HCEC 1CT (cell line): Measurements from ENCODE around the gene TMEM234.
"Not testable (repeated sequence)": the region's sequence is repeated elsewhere in the genome, so short reads cannot be mapped to it uniquely, and the experiment has no call there.

Source experiments
- DNase-seq: peaks from one replicate; pipeline ENCODE4 v3.0.0-alpha.2; 2017

The TMEM234 gene

DNA sequence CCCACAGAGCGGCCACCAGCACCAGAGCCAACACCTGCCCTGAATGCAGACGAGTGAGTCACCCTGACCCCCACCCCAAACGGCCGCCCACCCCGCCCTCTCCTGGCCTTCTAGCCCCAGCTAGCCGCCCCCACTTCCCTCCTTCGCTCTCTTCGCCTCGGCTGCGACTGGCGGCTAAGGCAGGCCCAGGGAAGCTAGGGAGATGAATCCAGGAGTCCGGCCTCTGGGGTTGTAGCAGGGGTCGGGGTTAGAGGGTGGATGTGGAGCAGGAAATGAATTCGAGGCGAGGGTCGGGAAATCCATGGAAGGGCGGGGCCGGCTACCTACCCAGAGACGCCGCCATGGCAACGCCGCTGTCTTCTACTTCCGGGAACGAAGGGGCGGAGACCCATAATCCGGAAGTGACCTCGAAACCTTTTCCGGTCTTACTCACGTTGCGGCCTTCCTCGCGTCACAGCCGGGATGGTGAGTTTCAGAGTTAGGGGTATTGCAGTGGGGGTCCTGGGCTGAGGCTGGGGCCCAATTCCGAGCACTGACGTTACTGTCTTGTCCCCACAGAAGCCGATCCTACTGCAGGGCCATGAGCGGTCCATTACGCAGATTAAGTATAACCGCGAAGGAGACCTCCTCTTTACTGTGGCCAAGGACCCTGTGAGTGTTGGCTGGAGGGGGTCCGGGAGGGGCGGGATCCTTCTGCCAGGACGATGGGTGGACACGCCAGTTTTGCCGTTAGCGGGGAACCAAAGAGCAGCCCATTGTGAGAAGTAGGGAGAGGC, at the start of gene TMEM234, which contains the start of gene EIF3I:
TSS of gene TMEM234 (minus strand) at position 374 of the 776 bp plus-strand sequence. CDS start at position 343, 31 bp downstream.
TSS of gene EIF3I (plus strand) at position 428 of the 776 bp plus-strand sequence. CDS start at position 463, 35 bp downstream.
- peak; percentile 90 for DNase-seq

- DNase-seq, result no peak
These were observed 47.6 kb upstream of the TMEM234 start for GRCh38 chr1:32269744-32270143.

DNA sequence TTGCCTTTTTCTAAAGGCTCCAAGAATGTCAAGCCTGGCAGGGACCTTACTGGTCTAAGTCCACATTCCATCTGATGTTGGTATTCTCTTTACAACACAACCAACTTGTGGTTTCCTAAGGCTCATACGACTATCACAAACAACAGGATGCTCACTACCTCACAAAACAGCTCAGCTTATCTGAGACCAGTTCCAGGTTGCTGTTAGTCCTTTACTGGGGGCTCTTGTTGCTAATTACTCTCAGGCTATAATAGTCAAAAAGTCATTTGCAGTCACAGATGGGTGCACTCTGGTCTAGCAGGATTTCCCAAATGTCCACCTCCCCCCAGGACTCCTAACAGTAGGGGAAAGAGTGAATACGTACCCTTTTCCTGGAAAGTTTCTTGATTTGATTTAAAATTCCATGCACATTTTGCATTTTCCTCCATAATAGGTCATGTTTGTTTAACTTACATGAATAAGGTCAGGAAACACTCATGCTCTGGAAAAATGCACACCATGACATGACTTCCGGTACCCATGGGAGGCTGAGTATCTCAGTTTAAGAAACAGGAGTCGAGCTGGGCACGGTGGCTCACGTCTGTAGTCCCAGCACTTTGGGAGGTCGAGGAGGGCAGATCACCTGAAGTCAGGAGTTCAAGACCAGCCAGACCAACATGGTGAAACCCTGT, 44.9 kb upstream of the TMEM234 start:
- peak; percentile 81 for DNase-seq

GRCh38 chr1:32265846-32266245, 43.7 kb upstream of the TMEM234 start:
- no peak for DNase-seq

GRCh38 chr1:32263744-32264143, 41.6 kb upstream of the TMEM234 start:
- no peak for DNase-seq

DNA sequence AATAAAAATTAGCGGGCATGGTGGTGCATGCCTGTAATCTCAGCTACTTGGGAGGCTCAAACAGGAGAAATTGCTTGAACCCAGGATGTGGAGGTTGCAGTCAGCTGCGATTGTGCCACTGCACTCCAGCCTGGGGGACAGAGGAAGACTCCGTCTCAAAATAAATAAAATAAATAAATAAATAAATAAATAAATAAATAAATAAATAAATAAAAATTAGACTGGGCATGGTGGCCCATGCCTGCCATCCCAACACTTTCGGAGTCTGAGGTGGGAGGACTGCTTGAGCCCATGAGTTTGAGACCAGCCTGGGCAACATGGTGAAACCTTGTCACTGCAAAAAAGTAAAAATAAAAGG, 41.1 kb upstream of the TMEM234 start:
- DNase-seq, result not testable (repeated sequence)

DNA sequence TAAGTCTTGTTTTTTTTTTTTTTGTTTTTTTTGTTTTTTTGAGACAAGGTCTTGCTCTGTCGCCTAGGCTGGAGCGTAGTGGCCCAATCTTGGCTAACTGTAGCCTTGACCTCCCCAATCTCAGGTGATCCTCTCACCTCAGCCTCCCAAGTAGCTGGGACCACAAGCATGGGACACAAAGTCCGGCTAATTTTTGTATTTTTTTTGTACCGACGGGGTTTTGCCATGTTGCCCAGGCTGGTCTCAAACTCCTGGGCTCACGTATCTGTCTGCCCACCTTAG, 35.0 kb upstream of the TMEM234 start:
- no peak for DNase-seq

DNA sequence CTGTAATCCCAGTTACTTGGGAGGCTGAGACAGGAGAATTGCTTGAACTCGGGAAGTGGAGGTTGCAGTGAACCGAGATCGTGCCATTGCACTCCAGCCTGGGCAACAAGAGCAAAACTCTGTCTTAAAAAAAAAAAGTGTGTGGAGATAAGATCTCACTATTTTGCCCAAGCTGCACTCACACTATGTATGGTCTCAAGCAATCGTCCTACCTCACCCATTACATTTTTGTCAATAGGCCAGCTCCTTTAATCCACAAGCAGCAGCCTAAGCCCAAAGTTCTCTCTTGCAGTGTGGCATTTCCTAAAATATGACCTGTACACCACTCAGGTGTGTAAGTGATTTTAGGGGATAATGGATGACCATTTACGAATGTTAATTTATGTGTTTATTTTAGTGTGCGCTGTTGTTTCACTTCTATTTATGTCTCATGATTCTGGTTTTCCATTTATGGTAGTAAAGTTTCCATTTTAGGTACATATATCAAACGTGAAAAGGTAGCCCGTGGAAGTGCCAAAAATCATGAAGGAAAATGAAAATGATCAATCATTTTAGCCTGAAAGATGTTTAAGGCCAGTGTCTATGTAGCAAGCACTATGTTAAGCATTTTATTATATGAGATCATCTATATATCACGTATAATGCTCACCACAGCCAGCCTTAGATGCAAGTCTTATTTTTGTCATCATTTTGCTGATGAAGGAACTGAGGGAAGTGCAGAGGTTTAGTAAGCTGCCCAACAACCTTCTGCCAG, 34.5 kb upstream of the TMEM234 start:
- DNase-seq, result no peak

DNA sequence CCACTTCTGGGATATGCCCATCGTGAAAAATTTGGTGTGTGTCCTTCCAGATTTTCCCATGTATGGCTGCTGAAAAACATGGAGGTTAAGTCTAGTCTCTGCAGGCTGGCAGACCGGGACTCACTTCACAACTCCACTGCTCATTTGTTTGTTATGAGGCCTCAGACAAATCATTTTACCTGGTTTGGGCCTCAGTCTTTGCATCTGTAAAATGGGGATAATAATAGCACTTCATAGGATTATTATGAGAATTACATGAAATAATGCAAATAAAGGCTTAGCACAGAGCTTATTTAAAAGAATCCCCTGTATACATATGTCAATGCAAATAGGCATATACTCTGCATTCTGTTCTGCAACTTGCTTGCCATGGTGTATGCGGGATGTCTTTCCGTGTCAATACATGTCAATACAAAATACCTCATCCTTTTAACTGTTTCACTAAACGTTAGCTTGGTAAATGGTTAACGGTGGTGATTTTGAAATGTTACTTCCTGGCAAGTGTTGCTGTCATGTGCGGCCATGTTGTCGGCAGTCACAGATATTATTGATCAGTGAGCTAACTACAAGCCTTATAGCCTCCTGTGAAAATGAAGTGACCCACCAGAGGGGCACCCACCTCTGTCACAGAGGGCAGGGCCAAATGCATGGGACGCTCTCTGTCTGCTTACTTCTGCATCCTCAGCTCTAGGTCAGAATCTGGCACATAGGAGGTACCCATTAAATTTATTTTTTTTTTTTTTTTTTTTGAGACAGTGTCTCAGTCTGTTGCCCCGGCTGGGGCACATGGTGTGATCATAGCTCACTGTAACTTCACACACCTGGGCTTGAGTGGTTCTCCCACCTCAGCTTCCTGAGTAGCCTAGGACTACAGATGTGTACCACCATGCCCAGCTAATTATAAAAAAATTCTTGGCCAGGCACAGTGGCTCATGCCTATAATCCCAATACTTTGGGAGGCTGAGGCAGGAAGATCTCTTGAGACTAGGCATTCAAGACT, 33.2 kb upstream of the TMEM234 start:
- no peak for DNase-seq

DNA sequence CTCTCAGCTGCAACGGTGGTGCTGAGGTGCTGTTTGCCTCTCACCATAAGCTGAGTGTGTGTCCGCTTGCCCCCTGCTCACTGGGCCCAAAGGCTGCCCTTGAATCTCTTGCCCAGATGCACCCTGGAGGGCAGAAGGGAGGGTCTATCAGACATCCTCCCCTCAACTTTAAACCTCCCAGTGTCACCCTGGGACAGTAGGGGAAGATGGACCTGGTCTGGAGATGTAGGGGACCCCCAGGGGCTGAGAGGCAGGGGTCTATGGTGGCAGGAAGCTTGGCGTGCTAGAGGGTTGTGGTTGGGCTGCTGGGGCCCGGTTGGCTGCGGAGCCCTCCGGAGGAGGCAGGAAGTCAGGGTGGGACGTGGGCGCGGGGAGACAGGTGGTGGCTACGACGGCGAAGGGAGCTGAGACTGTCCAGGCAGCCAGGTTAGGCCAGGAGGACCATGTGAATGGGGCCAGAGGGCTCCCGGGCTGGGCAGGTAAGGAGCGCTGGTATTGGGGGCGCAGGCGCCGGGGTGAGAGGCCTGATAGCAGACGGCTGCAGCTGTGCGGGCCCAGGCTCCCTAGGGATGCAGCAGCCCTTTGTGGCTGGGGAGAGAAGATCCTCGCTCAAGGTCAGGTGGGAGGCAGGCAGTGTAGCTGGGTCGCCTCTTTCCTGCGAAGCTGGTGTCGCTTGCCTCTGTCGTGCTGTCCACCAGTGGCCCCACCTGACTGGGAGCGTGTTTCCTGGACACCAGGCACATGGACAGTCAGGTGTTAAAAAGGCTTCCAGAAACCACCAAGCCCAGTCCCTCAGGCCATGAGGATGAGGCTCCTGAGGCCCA, 29.0 kb upstream of the TMEM234 start, which contains the start of gene LCK:
TSS of gene LCK (plus strand) at position 373 of the 824 bp plus-strand sequence. CDS start 23,065 bp downstream, outside the sequence.
- DNase-seq, result no peak

- DNase-seq, result no peak
These were observed 27.8 kb upstream of the TMEM234 start for GRCh38 chr1:32249831-32250525.

DNA sequence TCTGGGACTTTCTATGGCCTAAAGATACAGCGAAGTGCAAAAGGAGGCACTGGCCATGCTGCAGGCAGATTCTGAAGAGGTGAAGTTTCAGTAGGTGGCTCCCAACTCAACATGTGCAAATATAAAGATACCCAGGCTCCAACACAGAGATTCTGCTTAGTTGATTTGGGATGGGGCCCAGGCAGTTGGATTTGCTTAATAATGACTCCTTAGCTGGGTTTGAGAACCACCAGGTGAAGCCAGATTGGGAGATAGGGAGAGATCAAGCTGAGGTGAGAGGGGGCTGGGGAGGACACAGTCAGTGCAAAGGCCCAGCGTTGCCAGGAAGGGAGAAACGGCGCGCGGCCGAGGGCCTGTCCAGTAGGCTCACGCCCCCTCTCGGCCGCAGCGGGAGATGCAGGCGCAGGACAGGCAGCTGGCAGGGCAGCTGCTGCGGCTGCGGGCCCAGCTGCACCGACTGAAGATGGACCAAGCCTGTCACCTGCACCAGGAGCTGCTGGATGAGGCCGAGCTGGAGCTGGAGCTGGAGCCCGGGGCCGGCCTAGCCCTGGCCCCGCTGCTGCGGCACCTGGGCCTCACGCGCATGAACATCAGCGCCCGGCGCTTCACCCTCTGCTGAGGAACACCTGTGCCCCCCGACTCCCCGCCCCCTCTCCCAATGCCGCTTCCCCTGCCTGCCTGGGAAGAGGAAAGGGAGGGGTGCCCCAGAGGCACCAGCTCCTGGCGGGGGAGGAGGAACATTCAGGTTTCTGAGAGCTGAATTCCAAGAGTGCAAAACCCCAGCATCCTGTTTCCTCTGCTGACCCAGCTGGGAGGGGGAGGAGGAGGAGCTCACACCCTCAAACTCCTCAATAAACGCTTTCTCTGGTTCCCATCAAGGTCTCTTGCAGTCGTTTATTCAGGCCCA, 26.1 kb upstream of the TMEM234 start:
- DNase-seq, result peak; percentile 59

GRCh38 chr1:32247452-32247851, 25.3 kb upstream of the TMEM234 start:
- no peak for DNase-seq

DNA sequence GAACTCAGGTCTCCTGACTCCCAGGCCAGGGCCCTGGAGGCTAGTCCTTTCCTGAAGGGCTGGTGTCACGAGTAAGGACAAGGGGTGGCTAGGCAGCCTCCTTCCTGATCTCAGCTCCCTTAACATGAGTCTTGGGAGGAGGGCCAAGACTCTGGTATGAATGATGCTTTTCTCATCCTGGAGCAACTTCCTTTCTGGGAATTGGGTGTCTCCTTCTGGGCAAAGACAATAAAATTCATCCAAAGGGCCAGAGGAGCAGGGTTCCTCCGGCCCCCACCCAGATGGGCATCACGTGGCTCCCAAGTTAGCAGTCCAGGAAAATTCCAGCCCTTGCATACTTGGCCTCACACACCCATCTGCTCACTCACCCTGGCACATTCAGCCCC, 24.7 kb upstream of the TMEM234 start, which contains the start of gene FAM167B:
TSS of gene FAM167B (plus strand) at position 335 of the 386 bp plus-strand sequence. CDS start 200 bp downstream, outside the sequence.
- peak; percentile 67 for DNase-seq

DNA sequence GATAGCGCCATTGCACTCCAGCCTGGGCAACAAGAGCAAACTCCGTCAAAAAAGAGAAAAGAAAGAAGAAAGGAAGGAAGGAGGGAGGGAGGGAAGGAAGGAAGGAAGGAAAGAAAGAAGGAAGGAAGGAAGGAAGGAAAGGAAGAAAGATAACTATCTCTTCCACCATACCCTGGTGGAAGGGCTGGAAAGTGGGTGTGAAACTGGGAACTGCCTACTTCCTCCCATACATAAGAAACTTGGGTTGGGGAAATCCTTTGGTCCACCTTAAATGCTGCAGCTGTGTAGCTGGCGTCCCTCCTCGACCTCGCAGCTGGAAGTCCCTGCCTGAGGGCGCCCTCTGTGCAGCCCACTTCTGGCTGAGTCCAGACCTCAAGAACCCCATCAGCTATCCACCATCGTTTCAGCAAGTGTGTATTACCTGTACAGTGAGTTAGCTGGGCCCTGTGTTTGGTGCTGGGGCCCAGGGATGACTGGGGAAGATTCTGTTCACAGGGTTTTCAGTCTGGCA, 20.2 kb upstream of the TMEM234 start:
- DNase-seq, result peak; percentile 40

- peak; percentile 52 for DNase-seq
These were observed 19.0 kb upstream of the TMEM234 start for GRCh38 chr1:32241001-32241763.

GRCh38 chr1:32240140-32240951, 18.2 kb upstream of the TMEM234 start:
- DNase-seq, result peak; percentile 48

DNA sequence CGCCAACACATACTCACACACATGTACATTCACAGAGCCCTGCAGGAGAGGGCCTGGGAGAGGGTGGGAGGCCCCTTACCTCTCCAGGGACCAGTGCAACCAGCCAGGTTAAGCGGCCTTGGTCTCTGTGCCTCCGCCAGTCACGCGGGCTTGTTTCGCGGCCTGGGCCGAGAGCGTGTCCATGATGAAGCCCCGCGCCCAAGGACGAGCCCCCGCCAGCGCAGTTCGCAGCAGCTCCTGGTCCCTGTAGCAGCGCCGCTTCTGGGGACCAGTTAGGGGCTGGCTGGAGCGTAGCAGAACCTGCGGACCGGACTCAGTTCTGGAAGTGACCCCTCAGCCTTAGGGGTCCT, 17.6 kb upstream of the TMEM234 start:
- DNase-seq, result no peak
